ENCODE data around the gene ENTHD1. TPM values are rescaled to one million over a fixed set of nuclear protein-coding genes. Genes with fewer than 3 reads are reported as not detected.

Gene ENTHD1
- total RNA-seq, 2 experiments from 2014 or later: 0.47 TPM; not detected in 1

GRCh38 chr22:39732625-39733024 is 160.9 kb downstream of the ENTHD1 start:
- Histone ChIP-seq H3K27me3 (ENCODE audit: control insufficient read depth in 1 of 2, insufficient read depth in 2 of 2, low read length in 2 of 2) (no peaks in the 10 kb centered on the region), H3K4me1 (ENCODE audit: insufficient read depth, low read length) (no peaks in the 10 kb centered on the region), H3K36me3 (ENCODE audit: insufficient read depth, low read length) (no peaks in the 10 kb centered on the region), H3K4me3 (ENCODE audit: low read length) (no peak overlapping the region), H3K27ac (ENCODE audit: low read depth in 1 of 2, low read length in 2 of 2) (no peak overlapping the region), H3K9me3 (ENCODE audit: control insufficient read depth in 1 of 2, insufficient read depth in 1 of 2, low read length in 2 of 2) (no peaks in the 10 kb centered on the region)
- no peaks in the 10 kb centered on the region for H3K9me3 Mint-ChIP-seq
- ChIA-PET POLR2A (no interaction called here), CTCF (no interaction called here)
- H3K4me3 Mint-ChIP-seq: no peak overlapping the region
- intact Hi-C loops (cut with DNase I, micrococcal nuclease): no loop called here
- no peak overlapping the region for H3K27ac Mint-ChIP-seq
- no peaks in the 10 kb centered on the region for H3K27me3 Mint-ChIP-seq
- TF ChIP-seq, protein P1, sequence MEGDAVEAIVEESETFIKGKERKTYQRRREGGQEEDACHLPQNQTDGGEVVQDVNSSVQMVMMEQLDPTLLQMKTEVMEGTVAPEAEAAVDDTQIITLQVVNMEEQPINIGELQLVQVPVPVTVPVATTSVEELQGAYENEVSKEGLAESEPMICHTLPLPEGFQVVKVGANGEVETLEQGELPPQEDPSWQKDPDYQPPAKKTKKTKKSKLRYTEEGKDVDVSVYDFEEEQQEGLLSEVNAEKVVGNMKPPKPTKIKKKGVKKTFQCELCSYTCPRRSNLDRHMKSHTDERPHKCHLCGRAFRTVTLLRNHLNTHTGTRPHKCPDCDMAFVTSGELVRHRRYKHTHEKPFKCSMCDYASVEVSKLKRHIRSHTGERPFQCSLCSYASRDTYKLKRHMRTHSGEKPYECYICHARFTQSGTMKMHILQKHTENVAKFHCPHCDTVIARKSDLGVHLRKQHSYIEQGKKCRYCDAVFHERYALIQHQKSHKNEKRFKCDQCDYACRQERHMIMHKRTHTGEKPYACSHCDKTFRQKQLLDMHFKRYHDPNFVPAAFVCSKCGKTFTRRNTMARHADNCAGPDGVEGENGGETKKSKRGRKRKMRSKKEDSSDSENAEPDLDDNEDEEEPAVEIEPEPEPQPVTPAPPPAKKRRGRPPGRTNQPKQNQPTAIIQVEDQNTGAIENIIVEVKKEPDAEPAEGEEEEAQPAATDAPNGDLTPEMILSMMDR (IDR thresholded peaks at IDR 0.05): no peak
- ATAC-seq (ENCODE audit: poor library complexity): no peak
- H3K36me3 Mint-ChIP-seq (ENCODE audit: low read depth): no peaks in the 10 kb centered on the region
- H3K4me1 Mint-ChIP-seq (ENCODE audit: low read depth): no peaks in the 10 kb centered on the region
- DNase-seq: no peak

- no peak overlapping the region for H3K27ac ChIP-seq (ENCODE audit: low read depth in 1 of 2, low read length in 2 of 2)
- no peak for ATAC-seq (ENCODE audit: poor library complexity)
- Mint-ChIP-seq H3K4me1 (ENCODE audit: low read depth) (no peaks in the 10 kb centered on the region), H3K27me3 (no peaks in the 10 kb centered on the region), H3K9me3 (no peaks in the 10 kb centered on the region), H3K4me3 (no peak overlapping the region), H3K36me3 (ENCODE audit: low read depth) (no peaks in the 10 kb centered on the region), H3K27ac (no peak overlapping the region)
- intact Hi-C loops (cut with DNase I, micrococcal nuclease): no loop called here
- H3K4me1 ChIP-seq (ENCODE audit: insufficient read depth, low read length): no peaks in the 10 kb centered on the region
- H3K4me3 ChIP-seq (ENCODE audit: low read length): no peak overlapping the region
- H3K27me3 ChIP-seq (ENCODE audit: control insufficient read depth in 1 of 2, insufficient read depth in 2 of 2, low read length in 2 of 2): no peaks in the 10 kb centered on the region
- TF ChIP-seq, protein P1 (IDR thresholded peaks at IDR 0.05): no peak
- CTCF ChIA-PET: no interaction called here
- POLR2A ChIA-PET: no interaction called here
- H3K9me3 ChIP-seq (ENCODE audit: control insufficient read depth in 1 of 2, insufficient read depth in 1 of 2, low read length in 2 of 2): no peaks in the 10 kb centered on the region
- DNase-seq: no peak
- H3K36me3 ChIP-seq (ENCODE audit: insufficient read depth, low read length): no peaks in the 10 kb centered on the region
Measured at GRCh38 chr22:39731881-39732555, 161.5 kb downstream of the ENTHD1 start.

GRCh38 chr22:39731481-39731880 is 162.1 kb downstream of the ENTHD1 start:
- TF ChIP-seq, protein P1 (IDR thresholded peaks at IDR 0.05): no peak
- Mint-ChIP-seq H3K4me1 (ENCODE audit: low read depth) (no peaks in the 10 kb centered on the region), H3K9me3 (no peaks in the 10 kb centered on the region), H3K4me3 (no peak overlapping the region), H3K27me3 (no peaks in the 10 kb centered on the region), H3K27ac (no peak overlapping the region), H3K36me3 (ENCODE audit: low read depth) (no peaks in the 10 kb centered on the region)
- Histone ChIP-seq H3K27me3 (ENCODE audit: control insufficient read depth in 1 of 2, insufficient read depth in 2 of 2, low read length in 2 of 2) (no peaks in the 10 kb centered on the region), H3K4me1 (ENCODE audit: insufficient read depth, low read length) (no peaks in the 10 kb centered on the region), H3K9me3 (ENCODE audit: control insufficient read depth in 1 of 2, insufficient read depth in 1 of 2, low read length in 2 of 2) (no peaks in the 10 kb centered on the region), H3K4me3 (ENCODE audit: low read length) (no peak overlapping the region), H3K27ac (ENCODE audit: low read depth in 1 of 2, low read length in 2 of 2) (no peak overlapping the region), H3K36me3 (ENCODE audit: insufficient read depth, low read length) (no peaks in the 10 kb centered on the region)
- POLR2A ChIA-PET: no interaction called here
- CTCF ChIA-PET: no interaction called here
- no peak for ATAC-seq (ENCODE audit: poor library complexity)
- intact Hi-C loops (cut with DNase I, micrococcal nuclease): no loop called here
- no peak for DNase-seq

Measured in CD4-positive, alpha-beta T cell (primary cell).